Measurements from ENCODE around the gene SLC25A6. TPM values are rescaled to one million over a fixed set of nuclear protein-coding genes. Genes with fewer than 3 reads are reported as not detected.

Gene SLC25A6
- total and polyA plus RNA-seq, 2 donors from 2014 or later: 357 to 654 TPM

GRCh38 chrX:1360171-1360570, 31.7 kb downstream of the SLC25A6 start:
- Histone ChIP-seq H3K27me3 (ENCODE audit: control insufficient read depth, insufficient read depth, low read length) (no peaks in the 10 kb centered on the region), H3K36me3 (ENCODE audit: control insufficient read depth in 2 of 3, insufficient read depth in 3 of 3, low read length in 3 of 3) (no peaks in the 10 kb centered on the region), H3K4me1 (ENCODE audit: control insufficient read depth in 2 of 3, insufficient read depth in 2 of 3, low read depth in 1 of 3, low read length in 3 of 3) (no peaks in the 10 kb centered on the region), H3K27ac (ENCODE audit: low read depth in 2 of 2, low read length in 2 of 2) (no peak overlapping the region), H3K9me3 (ENCODE audit: control insufficient read depth in 2 of 3, insufficient read depth in 1 of 3, low read length in 3 of 3) (peaks cover 0 to 3% (median 0%) of the 10 kb centered on the region in 3 donors), H3K9ac (ENCODE audit: low read length in 3 of 3) (no peak overlapping the region), H3K4me3 (ENCODE audit: low read length in 3 of 3) (no peak overlapping the region)
- no peak for FAIRE-seq
- TF ChIP-seq CTCF (IDR thresholded peaks at IDR 0.05; ENCODE audit: borderline replicate concordance, extremely low read depth, insufficient read depth): no peak
- intact Hi-C loops (cut with DNase I): no loop called here
- DNase-seq: no peak

DNA sequence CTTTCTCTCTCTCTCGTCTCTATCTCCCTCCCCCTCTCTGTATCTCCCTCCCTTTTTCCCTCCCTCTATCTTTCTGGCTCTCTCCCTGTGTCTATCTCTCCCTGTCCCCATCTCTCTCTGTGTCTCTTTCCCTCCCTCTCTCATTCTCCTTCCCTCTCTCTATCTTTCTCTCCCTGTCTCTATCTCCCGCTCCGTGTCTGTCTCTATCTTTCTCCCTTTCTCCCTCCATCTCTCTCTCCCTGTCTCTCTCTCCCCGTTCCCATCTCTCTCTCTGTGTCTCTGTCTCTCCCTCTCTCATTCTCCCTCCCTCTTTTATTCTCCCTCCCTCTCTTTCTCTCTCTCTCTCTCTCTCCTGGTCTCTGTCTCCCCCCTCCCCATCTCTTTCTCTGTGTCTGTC, 32.4 kb downstream of the SLC25A6 start:
- no peak for TF ChIP-seq CTCF (IDR thresholded peaks at IDR 0.05; ENCODE audit: borderline replicate concordance, extremely low read depth, insufficient read depth)
- FAIRE-seq: no peak
- intact Hi-C loops (cut with DNase I): no loop called here
- Histone ChIP-seq H3K4me3 (ENCODE audit: low read length in 3 of 3) (no peak overlapping the region), H3K36me3 (ENCODE audit: control insufficient read depth in 2 of 3, insufficient read depth in 3 of 3, low read length in 3 of 3) (no peaks in the 10 kb centered on the region), H3K27me3 (ENCODE audit: control insufficient read depth, insufficient read depth, low read length) (no peaks in the 10 kb centered on the region), H3K4me1 (ENCODE audit: control insufficient read depth in 2 of 3, insufficient read depth in 2 of 3, low read depth in 1 of 3, low read length in 3 of 3) (no peaks in the 10 kb centered on the region), H3K27ac (ENCODE audit: low read depth in 2 of 2, low read length in 2 of 2) (no peak overlapping the region), H3K9ac (ENCODE audit: low read length in 3 of 3) (no peak overlapping the region), H3K9me3 (ENCODE audit: control insufficient read depth in 2 of 3, insufficient read depth in 1 of 3, low read length in 3 of 3) (peaks cover 0 to 3% (median 0%) of the 10 kb centered on the region in 3 donors)
- no peak for DNase-seq

DNA sequence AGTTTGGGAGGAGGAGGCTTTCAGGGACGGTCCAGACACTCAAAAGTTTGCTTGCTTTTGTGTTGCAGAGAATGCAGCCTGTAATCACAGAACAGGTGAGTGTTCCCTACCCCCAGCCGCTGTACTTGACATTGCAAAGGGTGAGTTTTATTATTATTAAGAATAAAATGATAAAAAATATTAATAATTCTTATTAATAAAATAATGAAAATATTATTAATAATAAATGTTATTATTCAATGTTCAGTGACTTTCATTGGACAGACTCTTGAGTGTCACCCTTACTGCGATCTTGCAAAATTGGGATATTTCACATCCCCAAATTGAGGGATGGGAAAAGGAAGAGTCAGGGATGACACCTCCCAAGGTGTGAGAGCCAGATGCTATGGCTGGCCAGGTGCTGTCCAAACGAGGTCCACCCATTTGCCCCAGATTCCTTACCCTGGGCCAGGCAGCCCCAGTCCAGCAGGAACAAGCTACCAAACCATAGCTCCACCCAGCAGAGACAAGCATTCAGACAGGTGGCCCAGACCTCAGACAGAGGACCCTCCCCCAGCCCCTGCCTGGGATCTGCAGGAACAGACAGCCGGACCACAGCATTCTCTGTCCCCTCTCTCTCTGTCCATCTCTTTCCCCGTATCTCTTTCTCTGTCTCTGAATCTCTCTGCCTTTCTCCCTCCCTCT, 33.0 kb downstream of the SLC25A6 start:
- no peak overlapping the region for H3K9ac ChIP-seq (ENCODE audit: low read length in 3 of 3)
- no peak for TF ChIP-seq CTCF (IDR thresholded peaks at IDR 0.05; ENCODE audit: borderline replicate concordance, extremely low read depth, insufficient read depth)
- H3K27ac ChIP-seq (ENCODE audit: low read depth in 2 of 2, low read length in 2 of 2): no peak overlapping the region
- intact Hi-C loops (cut with DNase I): no loop called here
- H3K27me3 ChIP-seq (ENCODE audit: control insufficient read depth, insufficient read depth, low read length): no peaks in the 10 kb centered on the region
- peaks cover 0 to 3% (median 0%) of the 10 kb centered on the region in 3 donors for H3K9me3 ChIP-seq (ENCODE audit: control insufficient read depth in 2 of 3, insufficient read depth in 1 of 3, low read length in 3 of 3)
- no peaks in the 10 kb centered on the region for H3K36me3 ChIP-seq (ENCODE audit: control insufficient read depth in 2 of 3, insufficient read depth in 3 of 3, low read length in 3 of 3)
- peak in 1 of 5 donors; percentile 30 for DNase-seq
- no peak for FAIRE-seq
- H3K4me1 ChIP-seq (ENCODE audit: control insufficient read depth in 2 of 3, insufficient read depth in 2 of 3, low read depth in 1 of 3, low read length in 3 of 3): no peaks in the 10 kb centered on the region
- H3K4me3 ChIP-seq (ENCODE audit: low read length in 3 of 3): no peak overlapping the region

Measured in kidney (tissue), 14 donors.